H1 (cell line): ENCODE results near the gene DCN. TPM values are rescaled to one million over a fixed set of nuclear protein-coding genes. Genes with fewer than 3 reads are reported as not detected.

Experiments
- CHD1 ChIP-seq: IDR thresholded peaks from 2 replicates; pipeline ENCODE4 v1.6.1; 2012; ENCODE audit warnings: low read depth, low read length, improper control_type of control experiment
- KDM1A ChIP-seq: fragments of 200-600, 300-600 bp; sonication (generic); IDR thresholded peaks from 2 replicates; pipeline ENCODE4 v1.7.1; 2016; ENCODE audit warnings: mild to moderate bottlenecking, low read length, borderline replicate concordance
- polyA plus RNA-seq, 7 experiments: library from polyadenylated mRNA; depleted of rRNA in 3 of 7; stranded (reverse) in 5 of 7; unstranded in 2 of 7; fragments of >200 nt in 5 of 7; fragments of 200-250 nt in 2 of 7; gene quantifications; 1 replicate in 5 of 7; 2 replicates in 1 of 7; 4 replicates in 1 of 7; pipeline versions ENCODE4 v1.2.1 to v1.2.3, GENCODE V29; 2011 to 2013; ENCODE audit warnings: missing spikeins in 2 of 7, mixed read lengths in 2 of 7
- total RNA-seq: library from RNA; stranded (reverse); fragmentation: NEBNext Ultra II Directional; extraction: Animal tissue kit (Norgen Biotek cat#: 25700); gene quantifications from 2 replicates; pipeline ENCODE4 v1.2.1, GENCODE V29; 2021

DCN gene
- total and polyA plus RNA-seq, 2 of the 8 experiments (the other 6 are each of a cell fraction or from before 2014, with no cell fraction given), result not detected

DNA sequence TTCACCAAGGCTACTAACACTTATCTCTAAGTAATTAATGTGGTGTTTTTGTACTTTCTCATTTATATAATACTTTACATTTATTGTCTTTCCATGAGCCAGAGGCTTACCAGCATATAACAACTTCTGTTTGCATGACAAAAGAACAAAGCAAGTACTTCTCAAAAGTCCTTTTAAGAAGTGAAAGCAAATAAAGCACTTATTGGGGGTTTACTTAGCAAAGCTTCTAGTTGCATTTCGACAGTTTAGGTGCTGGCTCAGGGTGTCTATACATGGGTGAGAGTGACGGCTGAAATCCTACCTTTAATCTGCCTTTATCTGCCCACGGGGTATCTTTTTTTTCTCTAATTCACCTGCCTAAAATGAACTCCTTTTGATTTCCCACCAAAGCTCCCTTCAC, 21.0 kb upstream of the DCN start (continued):
- TF ChIP-seq KDM1A (no peak), CHD1 (no peak)
- TF ChIP-seq, all 59 proteins: peak for 0
